Natural killer cell (primary cell): ENCODE data around the gene SH3TC2. TPM values are rescaled to one million over a fixed set of nuclear protein-coding genes. Genes with fewer than 3 reads are reported as not detected.

Experiments used
- ATAC-seq, 3 donors: fragments of 150-1000 bp in 2 of 3; fragments of 200-7000 bp in 1 of 3; cut with Tn5 transposase; 1 replicate in 1 of 3; 2 replicates in 2 of 3; pipeline ENCODE4 v1.10.0; 2021; ENCODE audit warnings: mild to moderate bottlenecking in 2 of 3, moderate library complexity in 2 of 3
- DNase-seq, 2 donors: peaks; one replicate each; pipeline versions ENCODE4 v3.0.0 to v3.0.0-alpha.2; 2013 to 2021; ENCODE audit warnings: mixed read lengths in 1 of 2
- H3K27ac ChIP-seq: one replicate; pipeline ENCODE4 v1.5.1; 2013; ENCODE audit warnings: mild to moderate bottlenecking, low read length
- H3K27me3 ChIP-seq: one replicate; pipeline ENCODE4 v1.6.1; 2013; ENCODE audit warnings: low read length; ENCODE audit not compliant: control insufficient read depth, insufficient read depth
- H3K36me3 ChIP-seq: one replicate; pipeline ENCODE4 v1.6.1; 2013; ENCODE audit warnings: low read length; ENCODE audit not compliant: control insufficient read depth, insufficient read depth
- H3K4me1 ChIP-seq: one replicate; pipeline ENCODE4 v1.6.1; 2013; ENCODE audit warnings: low read length; ENCODE audit not compliant: control insufficient read depth, insufficient read depth
- H3K4me3 ChIP-seq: one replicate; pipeline ENCODE4 v1.5.1; 2013; ENCODE audit warnings: low read length
- H3K9me3 ChIP-seq: one replicate; pipeline ENCODE4 v1.6.1; 2013; ENCODE audit warnings: low read length; ENCODE audit not compliant: control insufficient read depth, insufficient read depth
- H3K27ac Mint-ChIP-seq, 2 donors: one replicate each; pipeline ENCODE4 v1.8.0; 2022; ENCODE audit warnings: mild to moderate bottlenecking in 2 of 2, mixed read lengths in 2 of 2, moderate library complexity in 1 of 2
- H3K27me3 Mint-ChIP-seq, 2 donors: one replicate each; pipeline ENCODE4 v1.8.0; 2022; ENCODE audit warnings: low read depth in 2 of 2, mixed read lengths in 2 of 2
- H3K36me3 Mint-ChIP-seq: one replicate; pipeline ENCODE4 v1.8.0; 2022; ENCODE audit warnings: mixed read lengths
- H3K4me1 Mint-ChIP-seq, 2 donors: one replicate each; pipeline ENCODE4 v1.8.0; 2022; ENCODE audit warnings: mixed read lengths in 2 of 2
- H3K4me3 Mint-ChIP-seq: one replicate; pipeline ENCODE4 v1.8.0; 2022; ENCODE audit warnings: mild to moderate bottlenecking, moderate library complexity, mixed read lengths
- H3K9me3 Mint-ChIP-seq, 2 donors: one replicate each; pipeline ENCODE4 v1.8.0; 2022; ENCODE audit warnings: mixed read lengths in 2 of 2
- WGBS: methylation state at CpG from one replicate; pipeline ENCODE4 v1.1.7; 2013; ENCODE audit warnings: missing lambda C conversion rate; ENCODE audit not compliant: insufficient coverage; 5-methylcytosine and 5-hydroxymethylcytosine counted together
- intact Hi-C: fragments of 100-400 bp; cut with micrococcal nuclease; formaldehyde crosslinking; loops from one replicate; pipeline ENCODE4 v1.14.2; 2022
- total RNA-seq, 4 donors: library from RNA; stranded (reverse); fragments of 120-200 nt in 1 of 4; gene quantifications; one replicate each; pipeline versions ENCODE4 v1.2.3 to v1.2.4, GENCODE V29; 2013 to 2022
- TF ChIP-seq, protein P1 (sequence below): fragments of 200-600 bp; IDR thresholded peaks from one replicate; pipeline ENCODE4 v1.8.0; 2022; ENCODE audit warnings: antibody characterized with exemption

SH3TC2 gene
- total RNA-seq, 3 donors from 2014 or later (not counting 1 experiment from before 2014, with no cell fraction given), result 0.11 to 0.68 (median 0.58) TPM

DNA sequence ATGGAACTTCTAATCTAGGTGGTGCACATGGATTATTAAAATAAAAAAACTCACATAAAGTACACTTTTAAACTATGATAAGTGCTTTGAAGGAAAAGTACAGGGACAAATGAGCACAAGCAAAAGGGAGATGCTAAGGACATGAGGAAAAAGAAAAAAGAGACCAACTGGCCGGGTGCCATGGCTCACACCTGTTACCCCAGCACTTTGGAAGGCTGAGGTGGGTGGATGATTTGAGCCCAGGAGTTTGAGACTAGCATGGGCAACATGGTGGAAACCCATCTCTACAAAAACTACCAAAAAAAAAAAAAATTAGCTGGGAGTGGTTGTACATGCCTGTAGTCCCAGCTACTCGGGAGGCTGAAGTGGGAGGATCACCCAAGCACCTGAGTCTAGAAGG, 67.1 kb downstream of the SH3TC2 start:
- H3K36me3 Mint-ChIP-seq, result no peaks in the 10 kb centered on the region
- H3K27me3 Mint-ChIP-seq, result peaks cover 4 to 6% of the 10 kb centered on the region in 2 donors
- H3K9me3 Mint-ChIP-seq, result no peaks in the 10 kb centered on the region
- no peak overlapping the region for H3K4me3 Mint-ChIP-seq
- TF ChIP-seq, protein P1, sequence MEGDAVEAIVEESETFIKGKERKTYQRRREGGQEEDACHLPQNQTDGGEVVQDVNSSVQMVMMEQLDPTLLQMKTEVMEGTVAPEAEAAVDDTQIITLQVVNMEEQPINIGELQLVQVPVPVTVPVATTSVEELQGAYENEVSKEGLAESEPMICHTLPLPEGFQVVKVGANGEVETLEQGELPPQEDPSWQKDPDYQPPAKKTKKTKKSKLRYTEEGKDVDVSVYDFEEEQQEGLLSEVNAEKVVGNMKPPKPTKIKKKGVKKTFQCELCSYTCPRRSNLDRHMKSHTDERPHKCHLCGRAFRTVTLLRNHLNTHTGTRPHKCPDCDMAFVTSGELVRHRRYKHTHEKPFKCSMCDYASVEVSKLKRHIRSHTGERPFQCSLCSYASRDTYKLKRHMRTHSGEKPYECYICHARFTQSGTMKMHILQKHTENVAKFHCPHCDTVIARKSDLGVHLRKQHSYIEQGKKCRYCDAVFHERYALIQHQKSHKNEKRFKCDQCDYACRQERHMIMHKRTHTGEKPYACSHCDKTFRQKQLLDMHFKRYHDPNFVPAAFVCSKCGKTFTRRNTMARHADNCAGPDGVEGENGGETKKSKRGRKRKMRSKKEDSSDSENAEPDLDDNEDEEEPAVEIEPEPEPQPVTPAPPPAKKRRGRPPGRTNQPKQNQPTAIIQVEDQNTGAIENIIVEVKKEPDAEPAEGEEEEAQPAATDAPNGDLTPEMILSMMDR, result no peak
- peaks cover 4% of the 10 kb centered on the region in 2 donors for H3K4me1 Mint-ChIP-seq
- Histone ChIP-seq H3K27me3 (no peaks in the 10 kb centered on the region), H3K27ac (no peak overlapping the region), H3K9me3 (no peaks in the 10 kb centered on the region), H3K4me3 (no peak overlapping the region), H3K4me1 (no peaks in the 10 kb centered on the region), H3K36me3 (no peaks in the 10 kb centered on the region)
- ATAC-seq, result no peak
- intact Hi-C loops, result no loop called here
- DNase-seq, result no peak
- H3K27ac Mint-ChIP-seq, result no peak overlapping the region
- 100% methylated on average over 2 of the region's 2 CpGs for WGBS

DNA sequence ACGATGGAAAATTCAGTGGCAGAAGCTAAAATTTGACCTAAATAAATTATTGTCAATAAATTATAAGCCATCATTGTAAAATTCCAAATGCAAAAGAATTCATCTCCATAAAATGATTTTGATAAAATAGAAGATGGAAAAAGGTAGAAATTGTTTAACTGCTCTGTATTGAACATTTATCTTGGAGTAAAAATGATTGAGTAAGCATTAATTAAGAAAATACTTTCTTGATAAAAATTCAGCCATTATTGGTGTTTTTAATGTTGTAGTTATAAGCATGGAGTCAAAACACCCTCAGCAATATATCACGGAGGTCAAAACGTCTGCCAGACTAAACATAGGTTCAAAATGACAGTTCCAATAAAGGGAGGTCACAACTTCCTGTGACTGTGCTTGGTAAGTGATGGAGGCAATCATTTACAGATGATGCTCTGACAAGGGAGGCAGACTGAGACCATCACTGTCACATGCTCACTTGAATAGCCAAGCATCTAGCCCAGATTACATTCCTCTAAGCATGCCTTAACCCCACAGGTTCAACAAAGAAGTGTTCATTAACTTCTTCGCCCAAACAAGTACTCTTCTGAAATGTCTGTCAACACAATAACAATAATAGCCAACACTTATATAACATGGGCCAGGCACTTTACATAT, 69.5 kb downstream of the SH3TC2 start:
- no peaks in the 10 kb centered on the region for H3K27me3 ChIP-seq
- Mint-ChIP-seq H3K36me3 (no peaks in the 10 kb centered on the region), H3K27me3 (no peaks in the 10 kb centered on the region), H3K9me3 (no peaks in the 10 kb centered on the region), H3K4me3 (no peak overlapping the region), H3K27ac (no peak overlapping the region), H3K4me1 (peaks cover 4% of the 10 kb centered on the region in 2 donors)
- H3K4me1 ChIP-seq, result no peaks in the 10 kb centered on the region
- H3K9me3 ChIP-seq, result no peaks in the 10 kb centered on the region
- no peak for DNase-seq
- ATAC-seq, result no peak
- WGBS, result 51% methylated on average over 3 of the region's 4 CpGs
- intact Hi-C loops, result no loop called here
- no peak overlapping the region for H3K27ac ChIP-seq
- no peak overlapping the region for H3K4me3 ChIP-seq
- TF ChIP-seq, protein P1, result no peak
- H3K36me3 ChIP-seq, result no peaks in the 10 kb centered on the region

DNA sequence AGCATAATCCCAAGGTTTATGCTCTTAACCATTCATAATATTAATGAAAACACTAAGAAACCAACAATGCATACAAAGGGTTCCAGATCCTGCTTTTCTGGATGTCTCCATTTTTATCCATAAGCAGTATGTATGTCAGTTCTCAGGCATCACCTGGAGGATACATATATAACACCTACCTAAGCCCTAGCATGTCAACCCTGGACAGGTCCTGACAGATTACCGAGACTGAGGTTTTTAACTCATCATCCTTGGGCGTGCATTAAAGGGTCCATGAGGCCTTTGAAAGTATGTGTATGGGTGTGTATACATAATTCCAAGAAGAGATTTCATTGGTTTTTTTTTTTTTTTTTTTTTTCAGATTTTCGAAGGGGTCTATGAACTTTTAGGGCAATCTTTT, 70.6 kb downstream of the SH3TC2 start:
- Histone ChIP-seq H3K27ac (no peak overlapping the region), H3K4me3 (no peak overlapping the region), H3K9me3 (no peaks in the 10 kb centered on the region), H3K27me3 (no peaks in the 10 kb centered on the region), H3K4me1 (no peaks in the 10 kb centered on the region), H3K36me3 (no peaks in the 10 kb centered on the region)
- Mint-ChIP-seq H3K9me3 (no peaks in the 10 kb centered on the region), H3K27me3 (no peaks in the 10 kb centered on the region), H3K36me3 (no peaks in the 10 kb centered on the region), H3K4me3 (no peak overlapping the region), H3K27ac (no peak overlapping the region), H3K4me1 (no peaks in the 10 kb centered on the region)
- TF ChIP-seq, protein P1, result no peak
- WGBS, result 100% methylated on average over 2 of the region's 3 CpGs
- ATAC-seq, result no peak
- intact Hi-C loops, result no loop called here
- no peak for DNase-seq

DNA sequence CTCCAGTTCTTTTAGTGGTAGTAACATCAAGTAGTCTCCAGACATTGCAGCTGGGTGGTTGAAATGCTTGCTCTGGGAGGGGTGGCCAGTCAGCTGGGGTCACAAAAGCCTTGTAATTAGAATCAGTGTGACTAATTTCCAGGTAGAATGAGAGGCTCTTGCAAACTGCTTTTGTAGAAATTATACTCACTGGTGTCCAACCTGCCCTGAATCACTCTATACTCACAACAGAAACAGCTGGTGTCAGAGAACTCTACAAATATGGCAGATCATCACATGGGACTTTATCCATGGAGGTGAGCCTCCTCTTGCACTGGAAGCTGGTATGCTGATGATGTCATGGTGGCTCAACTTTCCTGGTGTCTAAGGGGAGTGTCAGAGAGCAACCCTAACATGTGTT, 71.3 kb downstream of the SH3TC2 start:
- TF ChIP-seq, protein P1, result no peak
- H3K27me3 ChIP-seq, result no peaks in the 10 kb centered on the region
- Mint-ChIP-seq H3K27ac (no peak overlapping the region), H3K9me3 (no peaks in the 10 kb centered on the region), H3K4me1 (no peaks in the 10 kb centered on the region), H3K36me3 (no peaks in the 10 kb centered on the region), H3K27me3 (no peaks in the 10 kb centered on the region), H3K4me3 (no peak overlapping the region)
- no peak for ATAC-seq
- DNase-seq, result no peak
- H3K36me3 ChIP-seq, result no peaks in the 10 kb centered on the region
- intact Hi-C loops, result no loop called here
- no peaks in the 10 kb centered on the region for H3K4me1 ChIP-seq
- H3K4me3 ChIP-seq, result no peak overlapping the region
- H3K9me3 ChIP-seq, result no peaks in the 10 kb centered on the region
- no peak overlapping the region for H3K27ac ChIP-seq
